SK-N-SH treated with all-trans-retinoic acid at 6 μM for 48 hours (cell line): ENCODE data around the gene UBASH3B.

ENCODE experiments used
- GLIS3 ChIP-seq: fragments of 250-450 bp; sonication (Bioruptor Pico); IDR thresholded peaks from 2 replicates; pipeline ENCODE4 v1.5.0; 2020; ENCODE audit warnings: mild to moderate bottlenecking, moderate library complexity
- POU6F1 ChIP-seq: fragments of 250-450 bp; sonication (Bioruptor Pico); IDR thresholded peaks from 2 replicates; pipeline ENCODE4 v1.8.0; 2021; ENCODE audit warnings: low read depth, mild to moderate bottlenecking, moderate library complexity, borderline replicate concordance
- TCF4 ChIP-seq: fragments of 250-450 bp; sonication (Bioruptor Pico); IDR thresholded peaks from 2 replicates; pipeline ENCODE4 v1.8.0; 2021; ENCODE audit warnings: mild to moderate bottlenecking, moderate library complexity, borderline replicate concordance

- TF ChIP-seq POU6F1 (CRISPR knock-in tag) (no peak), GLIS3 (CRISPR knock-in tag) (no peak), TCF4 (CRISPR knock-in tag) (no peak)
Measured at GRCh38 chr11:122754028-122754427, 98.5 kb downstream of the UBASH3B start.
